ENCODE results near the gene CEMIP. TPM values are rescaled to one million over a fixed set of nuclear protein-coding genes. Genes with fewer than 3 reads are reported as not detected.

The CEMIP gene
- total RNA-seq, 1 donor from 2014 or later: 0.77 TPM

GRCh38 chr15:80749589-80749988 is 29.6 kb upstream of the CEMIP start:
- H3K9me3 Mint-ChIP-seq (ENCODE audit: low read depth): peaks cover 5% of the 10 kb centered on the region
- TF ChIP-seq CTCF (IDR thresholded peaks at IDR 0.05; ENCODE audit: unreplicated experiment): no peak
- H3K4me1 Mint-ChIP-seq (ENCODE audit: low read depth): peaks cover 5% of the 10 kb centered on the region
- H3K27me3 Mint-ChIP-seq: no peaks in the 10 kb centered on the region
- no peak overlapping the region for H3K4me3 Mint-ChIP-seq (ENCODE audit: low read depth)
- DNase-seq (ENCODE audit: low spot score, unreplicated experiment): no peak
- H3K27ac Mint-ChIP-seq: no peak overlapping the region
- H3K36me3 Mint-ChIP-seq (ENCODE audit: insufficient read depth): peaks cover 10% of the 10 kb centered on the region

- no peak for TF ChIP-seq CTCF (IDR thresholded peaks at IDR 0.05; ENCODE audit: unreplicated experiment)
- Mint-ChIP-seq H3K27ac (no peak overlapping the region), H3K36me3 (ENCODE audit: insufficient read depth) (peaks cover 12% of the 10 kb centered on the region), H3K4me1 (ENCODE audit: low read depth) (peaks cover 5% of the 10 kb centered on the region), H3K4me3 (ENCODE audit: low read depth) (no peak overlapping the region), H3K9me3 (ENCODE audit: low read depth) (peaks cover 5% of the 10 kb centered on the region), H3K27me3 (no peaks in the 10 kb centered on the region)
- no peak for DNase-seq (ENCODE audit: low spot score, unreplicated experiment)
Measured at GRCh38 chr15:80750575-80750974, 28.6 kb upstream of the CEMIP start.

GRCh38 chr15:80752204-80752603 is 27.0 kb upstream of the CEMIP start:
- peaks cover 8% of the 10 kb centered on the region for H3K36me3 Mint-ChIP-seq (ENCODE audit: insufficient read depth)
- no peak for DNase-seq (ENCODE audit: low spot score, unreplicated experiment)
- no peak overlapping the region for H3K4me3 Mint-ChIP-seq (ENCODE audit: low read depth)
- H3K9me3 Mint-ChIP-seq (ENCODE audit: low read depth): no peaks in the 10 kb centered on the region
- TF ChIP-seq CTCF (IDR thresholded peaks at IDR 0.05; ENCODE audit: unreplicated experiment): no peak
- no peaks in the 10 kb centered on the region for H3K27me3 Mint-ChIP-seq
- H3K27ac Mint-ChIP-seq: no peak overlapping the region
- peaks cover 5% of the 10 kb centered on the region for H3K4me1 Mint-ChIP-seq (ENCODE audit: low read depth)

GRCh38 chr15:80753161-80753560 is 26.0 kb upstream of the CEMIP start:
- H3K9me3 Mint-ChIP-seq (ENCODE audit: low read depth): no peaks in the 10 kb centered on the region
- no peak overlapping the region for H3K4me3 Mint-ChIP-seq (ENCODE audit: low read depth)
- no peaks in the 10 kb centered on the region for H3K27me3 Mint-ChIP-seq
- peaks cover 4% of the 10 kb centered on the region for H3K4me1 Mint-ChIP-seq (ENCODE audit: low read depth)
- no peak for DNase-seq (ENCODE audit: low spot score, unreplicated experiment)
- peaks cover 8% of the 10 kb centered on the region for H3K36me3 Mint-ChIP-seq (ENCODE audit: insufficient read depth)
- H3K27ac Mint-ChIP-seq: no peak overlapping the region
- TF ChIP-seq CTCF (IDR thresholded peaks at IDR 0.05; ENCODE audit: unreplicated experiment): no peak

- Mint-ChIP-seq H3K9me3 (ENCODE audit: low read depth) (no peaks in the 10 kb centered on the region), H3K36me3 (ENCODE audit: insufficient read depth) (peaks cover 8% of the 10 kb centered on the region), H3K27me3 (no peaks in the 10 kb centered on the region), H3K4me1 (ENCODE audit: low read depth) (peaks cover 9% of the 10 kb centered on the region), H3K27ac (no peak overlapping the region), H3K4me3 (ENCODE audit: low read depth) (no peak overlapping the region)
- DNase-seq (ENCODE audit: low spot score, unreplicated experiment): no peak
- no peak for TF ChIP-seq CTCF (IDR thresholded peaks at IDR 0.05; ENCODE audit: unreplicated experiment)
Measured at GRCh38 chr15:80754014-80754413, 25.2 kb upstream of the CEMIP start.

Data from progenitor cell of endocrine pancreas (in vitro differentiated cells).